PC-3 (cell line): ENCODE results near the gene CAB39L. TPM values are rescaled to one million over a fixed set of nuclear protein-coding genes. Genes with fewer than 3 reads are reported as not detected.

Source experiments
- ATAC-seq: fragments of 200-7000 bp; cut with Tn5 transposase; 2 replicates; pipeline ENCODE4 v1.9.1; 2020; ENCODE audit warnings: mild to moderate bottlenecking, moderate library complexity
- BruUV-seq: library from RNA; stranded (reverse); fragments of 400-500 nt; replicated peaks from 2 replicates; lab custom pipeline; 2021; lab: Mats Ljungman, UMichigan
- CTCF ChIA-PET: fragments of 300-600 bp; sonication (Branson Sonifier 250); formaldehyde crosslinking; loops from one replicate; lab custom pipeline; 2022; ENCODE audit warnings: antibody characterized with exemption; lab: Charles Lee
- POLR2A ChIA-PET: fragments of 300-600 bp; sonication (Branson Sonifier 250); formaldehyde crosslinking; loops from one replicate; lab custom pipeline; 2022; ENCODE audit warnings: antibody characterized with exemption; ENCODE audit not compliant: unreplicated experiment; lab: Charles Lee
- DNase-seq: peaks from one replicate; pipeline ENCODE4 v3.0.0-alpha.2; 2015
- H2AFZ ChIP-seq: fragments of 300-600 bp; sonication (generic); 2 replicates; pipeline ENCODE4 v1.6.0; 2016; ENCODE audit warnings: antibody characterized with exemption, low read length
- H3F3A ChIP-seq: fragments of 300-600 bp; sonication (generic); one replicate; pipeline ENCODE4 v1.6.0; 2017; ENCODE audit warnings: antibody characterized with exemption, low read length, control low read depth, mild to moderate bottlenecking; ENCODE audit not compliant: unreplicated experiment
- H3K27ac ChIP-seq: fragments of 300-600 bp; sonication (generic); 2 replicates; pipeline ENCODE4 v1.5.1; 2016; ENCODE audit warnings: mild to moderate bottlenecking, low read length
- H3K27me3 ChIP-seq: fragments of 300-600 bp; sonication (generic); 2 replicates; pipeline ENCODE4 v1.6.1; 2016; ENCODE audit warnings: low read length, mixed read lengths
- H3K36me3 ChIP-seq: fragments of 300-600 bp; sonication (generic); 2 replicates; pipeline ENCODE4 v1.6.1; 2016; ENCODE audit warnings: low read depth, mixed run types, low read length, mixed read lengths
- H3K4me1 ChIP-seq: fragments of 300-600 bp; sonication (generic); 2 replicates; pipeline ENCODE4 v1.5.1; 2016; ENCODE audit warnings: low read length; ENCODE audit not compliant: insufficient read depth
- H3K4me2 ChIP-seq: fragments of 300-600 bp; sonication (generic); 2 replicates; pipeline ENCODE4 v1.6.0; 2016; ENCODE audit warnings: low read length
- H3K4me3 ChIP-seq: fragments of 300-600 bp; sonication (generic); 2 replicates; pipeline ENCODE4 v1.5.1; 2016; ENCODE audit warnings: mild to moderate bottlenecking, low read length, mixed read lengths
- H3K79me2 ChIP-seq: fragments of 300-600 bp; sonication (generic); 2 replicates; pipeline ENCODE4 v1.6.1; 2017; ENCODE audit warnings: low read length, mixed read lengths
- H3K9ac ChIP-seq: fragments of 300-600 bp; sonication (generic); 2 replicates; pipeline ENCODE4 v1.6.0; 2016; ENCODE audit warnings: mild to moderate bottlenecking, low read length
- H3K9me2 ChIP-seq: fragments of 300-600 bp; sonication (generic); replicated peaks from 2 replicates; pipeline ENCODE4 v1.6.1; 2016; ENCODE audit warnings: mixed run types, low read length, mixed read lengths
- H3K9me3 ChIP-seq: fragments of 300-600 bp; sonication (generic); 2 replicates; pipeline ENCODE4 v1.6.1; 2016; ENCODE audit warnings: low read length, mixed read lengths
- H4K20me1 ChIP-seq: fragments of 300-600 bp; sonication (generic); 2 replicates; pipeline ENCODE4 v1.6.1; 2016; ENCODE audit warnings: low read length, mixed read lengths
- CTCF ChIP-seq: fragments of 300-600 bp; sonication (generic); conservative IDR thresholded peaks from 2 replicates; pipeline ENCODE4 v1.5.1; 2017; ENCODE audit warnings: antibody characterized with exemption, low read depth, mild to moderate bottlenecking, low read length
- EZH2 ChIP-seq: fragments of 300-600 bp; sonication (generic); IDR thresholded peaks from one replicate; pipeline ENCODE4 v1.6.1; 2017; ENCODE audit warnings: antibody characterized with exemption, mild to moderate bottlenecking, low read length; ENCODE audit not compliant: unreplicated experiment
- EZH2phosphoT487 ChIP-seq: fragments of 300-600 bp; sonication (generic); IDR thresholded peaks from 2 replicates; pipeline ENCODE4 v1.6.1; 2018; ENCODE audit warnings: mild to moderate bottlenecking, antibody characterized with exemption, low read length, borderline replicate concordance
- intact Hi-C: fragments of 100-400 bp; cut with micrococcal nuclease; formaldehyde crosslinking; loops from 2 replicates; pipeline ENCODE4 v1.9.0; 2023
- total RNA-seq: library from RNA; depleted of rRNA; stranded (reverse); fragments of >200 nt; gene quantifications from 2 replicates; pipeline ENCODE4 v1.2.3, GENCODE V29; 2014

CAB39L gene
- total RNA-seq, 1 experiment from 2014 or later: 1.8 TPM

DNA sequence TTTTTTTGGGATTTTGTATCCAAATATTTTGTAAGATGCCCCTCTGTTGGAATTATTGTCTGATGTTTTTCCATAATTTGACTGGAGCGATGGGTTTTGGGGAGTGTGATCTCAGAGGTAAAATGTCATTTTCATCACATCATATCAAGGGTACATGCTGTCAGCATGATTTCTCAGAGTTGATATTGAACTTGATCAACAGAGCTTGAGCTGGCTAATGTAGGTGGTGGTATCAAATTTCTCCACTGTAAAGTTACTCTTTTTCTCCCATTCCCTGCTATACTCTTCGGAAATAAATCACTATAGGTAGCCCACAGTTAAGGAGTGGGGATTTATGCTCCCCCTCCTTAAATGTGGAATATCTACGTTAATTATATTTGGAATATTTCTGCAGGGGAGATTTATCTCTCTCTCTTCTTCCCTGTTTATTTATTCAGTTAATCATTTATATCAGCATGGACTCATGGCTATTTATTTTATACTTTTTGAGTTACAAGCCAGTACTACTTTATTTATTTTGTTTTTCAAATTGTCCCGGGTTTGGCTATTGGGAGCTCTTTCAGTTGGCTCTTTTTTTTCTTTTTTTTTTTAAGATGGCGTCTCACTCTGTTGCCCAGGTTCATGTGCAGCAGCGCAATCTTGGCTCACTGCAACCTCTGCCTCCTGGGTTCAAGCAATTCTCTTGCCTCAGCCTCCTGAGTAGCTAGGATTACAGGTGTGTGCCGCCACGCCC, 9.0 kb upstream of the CAB39L start:
- Histone ChIP-seq H2AFZ (no peak overlapping the region), H4K20me1 (no peaks in the 10 kb centered on the region), H3K27me3 (no peaks in the 10 kb centered on the region), H3K9me2 (no peaks in the 10 kb centered on the region), H3K79me2 (peaks cover 20% of the 10 kb centered on the region), H3F3A (no peaks in the 10 kb centered on the region), H3K9me3 (no peaks in the 10 kb centered on the region), H3K4me3 (no peak overlapping the region), H3K36me3 (no peaks in the 10 kb centered on the region), H3K9ac (no peak overlapping the region), H3K4me2 (no peak overlapping the region), H3K27ac (no peak overlapping the region), H3K4me1 (peaks cover 34% of the 10 kb centered on the region)
- ATAC-seq: no peak
- BruUV-seq: no TSS peak
- POLR2A ChIA-PET: no interaction called here
- no peak for TF ChIP-seq CTCF
- no peak for TF ChIP-seq EZH2
- TF ChIP-seq EZH2phosphoT487: no peak
- CTCF ChIA-PET: no interaction called here
- no peak for DNase-seq
- intact Hi-C loops: no loop called here

GRCh38 chr13:49450105-49450819, 6.4 kb upstream of the CAB39L start:
- Histone ChIP-seq H3K9ac (no peak overlapping the region), H4K20me1 (no peaks in the 10 kb centered on the region), H3K4me2 (no peak overlapping the region), H3F3A (no peaks in the 10 kb centered on the region), H3K4me3 (no peak overlapping the region), H3K9me2 (no peaks in the 10 kb centered on the region), H3K4me1 (peaks cover 29% of the 10 kb centered on the region), H3K27ac (no peak overlapping the region), H3K27me3 (no peaks in the 10 kb centered on the region), H2AFZ (no peak overlapping the region), H3K79me2 (peaks cover 39% of the 10 kb centered on the region), H3K36me3 (no peaks in the 10 kb centered on the region), H3K9me3 (no peaks in the 10 kb centered on the region)
- ChIA-PET CTCF (interaction anchor here (0.6 kb wide), 1 partner anchor 56 kb away, joined by 3 read pairs; no protein-coding TSS in a partner anchor), POLR2A (no interaction called here)
- DNase-seq (no peak), ATAC-seq (no peak)
- no peak for TF ChIP-seq EZH2
- BruUV-seq: no TSS peak
- intact Hi-C loops: no loop called here

DNA sequence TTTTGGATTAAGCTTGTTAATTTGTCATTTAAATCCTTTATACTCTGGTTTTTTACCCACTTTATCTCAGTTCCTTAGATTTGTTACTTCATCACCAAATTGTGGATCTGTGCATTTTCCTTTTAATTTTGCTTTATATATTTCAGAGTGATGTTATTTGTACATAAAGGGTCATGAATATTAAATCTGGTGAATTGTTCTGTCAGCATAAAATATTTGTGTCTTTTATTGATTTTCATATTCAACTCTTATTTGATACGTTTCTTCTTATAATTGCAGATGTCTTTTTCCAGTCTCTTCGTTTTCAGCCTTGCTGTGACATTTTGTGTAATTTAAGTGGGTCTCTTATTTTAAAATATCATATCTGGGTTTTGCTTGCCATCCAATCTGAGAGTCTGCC, 4.9 kb upstream of the CAB39L start:
- no peaks in the 10 kb centered on the region for H3F3A ChIP-seq
- intact Hi-C loops: loop anchor here (5.0 kb wide), 1 partner anchor 134 kb away; no protein-coding TSS in a partner anchor
- H3K4me1 ChIP-seq: peaks cover 29% of the 10 kb centered on the region
- TF ChIP-seq EZH2: no peak
- TF ChIP-seq EZH2phosphoT487: no peak
- no peak for TF ChIP-seq CTCF
- peaks cover 39% of the 10 kb centered on the region for H3K79me2 ChIP-seq
- H3K36me3 ChIP-seq: no peaks in the 10 kb centered on the region
- DNase-seq (no peak), ATAC-seq (no peak)
- no peaks in the 10 kb centered on the region for H3K9me3 ChIP-seq
- H3K27me3 ChIP-seq: no peaks in the 10 kb centered on the region
- no peak overlapping the region for H3K4me3 ChIP-seq
- no peak overlapping the region for H3K27ac ChIP-seq
- CTCF ChIA-PET: no interaction called here
- H2AFZ ChIP-seq: no peak overlapping the region
- BruUV-seq: no TSS peak
- peak overlapping the region; percentile 99 for H3K4me2 ChIP-seq
- H3K9ac ChIP-seq: no peak overlapping the region
- POLR2A ChIA-PET: no interaction called here
- no peaks in the 10 kb centered on the region for H4K20me1 ChIP-seq
- no peaks in the 10 kb centered on the region for H3K9me2 ChIP-seq
